Memory B cell (primary cell): Measurements from ENCODE around the gene SLC26A11.
A peak's percentile ranks its signal among the peaks of the same experiment; 100 is the strongest.
"Not testable (repeated sequence)": the region's sequence is repeated elsewhere in the genome, so short reads cannot be mapped to it uniquely, and the experiment has no call there.

ENCODE experiments used
- ATAC-seq: fragments of 150-1000 bp; cut with Tn5 transposase; 2 replicates; pipeline ENCODE4 v1.10.0; 2021; ENCODE audit warnings: low read depth, mild to moderate bottlenecking, moderate library complexity
- DNase-seq, 2 donors: peaks; one replicate each; pipeline ENCODE4 v3.0.0; 2022; ENCODE audit warnings: low spot score in 2 of 2
- H3K27ac Mint-ChIP-seq: one replicate; pipeline ENCODE4 v1.8.0; 2022; ENCODE audit warnings: mild to moderate bottlenecking, moderate library complexity, mixed read lengths
- H3K27me3 Mint-ChIP-seq: one replicate; pipeline ENCODE4 v1.8.0; 2022; ENCODE audit warnings: mixed read lengths
- H3K36me3 Mint-ChIP-seq: one replicate; pipeline ENCODE4 v1.8.0; 2022; ENCODE audit warnings: mild to moderate bottlenecking, mixed read lengths
- H3K4me1 Mint-ChIP-seq: one replicate; pipeline ENCODE4 v1.8.0; 2022; ENCODE audit warnings: mixed read lengths
- H3K4me3 Mint-ChIP-seq: one replicate; pipeline ENCODE4 v1.8.0; 2022; ENCODE audit warnings: mild to moderate bottlenecking, moderate library complexity, mixed read lengths
- H3K9me3 Mint-ChIP-seq: one replicate; pipeline ENCODE4 v1.8.0; 2022; ENCODE audit warnings: mixed read lengths

The SLC26A11 gene

DNA sequence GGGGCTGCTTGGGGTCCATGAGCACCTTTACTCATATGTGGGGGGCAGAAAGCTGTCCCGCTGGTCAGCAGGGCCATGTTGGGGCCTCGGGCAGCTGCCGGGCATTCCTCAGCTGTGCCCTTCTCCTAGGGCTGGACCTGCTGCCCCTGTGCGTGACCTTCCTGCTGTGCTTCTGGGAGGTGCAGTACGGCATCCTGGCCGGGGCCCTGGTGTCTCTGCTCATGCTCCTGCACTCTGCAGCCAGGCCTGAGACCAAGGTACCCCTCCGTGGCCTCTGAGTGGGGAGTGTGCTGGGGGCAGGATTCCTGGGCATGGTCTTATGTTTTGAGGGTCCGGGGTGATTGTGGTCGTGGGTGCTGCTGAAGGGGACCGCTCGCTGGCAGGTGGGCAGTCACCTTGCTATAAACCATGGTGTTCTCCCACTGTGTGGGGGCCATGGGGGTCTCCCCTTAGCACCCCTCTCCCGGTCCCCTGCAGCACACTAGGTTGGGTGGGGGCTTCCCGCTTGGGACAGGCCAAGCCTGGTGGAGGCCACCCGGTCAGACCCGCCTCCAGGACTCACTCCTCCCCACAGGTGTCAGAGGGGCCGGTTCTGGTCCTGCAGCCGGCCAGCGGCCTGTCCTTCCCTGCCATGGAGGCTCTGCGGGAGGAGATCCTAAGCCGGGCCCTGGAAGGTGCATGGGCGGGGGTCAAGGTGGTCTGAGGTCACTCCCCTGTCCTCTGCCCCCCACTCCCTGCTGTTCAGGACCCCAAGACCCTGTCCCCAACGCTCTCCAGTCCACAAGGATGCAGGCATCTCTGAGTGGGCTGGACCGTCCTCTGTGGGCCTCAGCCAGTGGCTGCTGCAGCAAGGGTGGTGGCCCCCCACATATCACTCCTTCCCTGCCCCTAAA, 28.0 kb downstream of the SLC26A11 start:
- H3K4me1 Mint-ChIP-seq = no peaks in the 10 kb centered on the region
- DNase-seq (no peak), ATAC-seq (no peak)
- H3K27ac Mint-ChIP-seq = no peak overlapping the region
- H3K27me3 Mint-ChIP-seq = no peaks in the 10 kb centered on the region
- H3K36me3 Mint-ChIP-seq = no peaks in the 10 kb centered on the region
- H3K9me3 Mint-ChIP-seq = no peaks in the 10 kb centered on the region
- no peak overlapping the region for H3K4me3 Mint-ChIP-seq

DNA sequence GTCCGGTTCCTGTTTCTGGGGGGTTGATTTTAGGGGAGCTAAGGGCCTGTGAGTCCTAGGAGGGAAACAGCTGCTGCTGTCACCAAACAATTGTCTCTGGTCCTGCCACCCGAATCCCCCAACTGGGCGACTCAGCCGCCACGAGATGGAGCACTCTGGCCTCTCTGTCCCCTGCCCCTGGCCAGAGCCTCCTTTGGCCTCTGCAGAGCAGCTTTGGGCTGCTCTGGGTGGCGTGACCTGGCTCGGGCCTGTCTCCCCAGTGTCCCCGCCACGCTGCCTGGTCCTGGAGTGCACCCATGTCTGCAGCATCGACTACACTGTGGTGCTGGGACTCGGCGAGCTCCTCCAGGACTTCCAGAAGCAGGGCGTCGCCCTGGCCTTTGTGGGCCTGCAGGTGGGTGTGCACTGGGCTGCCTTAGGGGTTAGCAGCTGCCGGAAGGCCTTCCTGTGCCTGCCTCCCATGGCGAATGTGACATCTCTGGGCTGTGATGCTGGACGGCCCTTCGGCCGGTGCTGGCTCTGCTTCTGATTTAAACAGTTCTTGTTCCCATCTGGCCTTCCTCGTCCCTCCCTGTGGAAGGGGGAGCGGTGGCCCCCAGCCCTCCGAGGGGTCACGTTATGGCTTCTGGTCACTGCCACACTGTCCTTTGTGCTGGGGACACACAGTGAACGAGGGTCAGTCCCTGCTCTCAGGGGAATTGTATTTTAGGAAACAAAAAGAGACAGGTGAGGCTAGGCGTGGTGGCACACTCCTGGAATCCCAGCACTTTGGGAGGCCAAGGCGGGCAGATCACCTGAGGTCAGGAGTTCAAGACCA, 28.9 kb downstream of the SLC26A11 start:
- ATAC-seq (no peak), DNase-seq (no peak)
- Mint-ChIP-seq H3K36me3 (peaks cover under 1% of the 10 kb centered on the region), H3K27ac (no peak overlapping the region), H3K9me3 (no peaks in the 10 kb centered on the region), H3K4me1 (peaks cover under 1% of the 10 kb centered on the region), H3K4me3 (no peak overlapping the region), H3K27me3 (no peaks in the 10 kb centered on the region)

DNA sequence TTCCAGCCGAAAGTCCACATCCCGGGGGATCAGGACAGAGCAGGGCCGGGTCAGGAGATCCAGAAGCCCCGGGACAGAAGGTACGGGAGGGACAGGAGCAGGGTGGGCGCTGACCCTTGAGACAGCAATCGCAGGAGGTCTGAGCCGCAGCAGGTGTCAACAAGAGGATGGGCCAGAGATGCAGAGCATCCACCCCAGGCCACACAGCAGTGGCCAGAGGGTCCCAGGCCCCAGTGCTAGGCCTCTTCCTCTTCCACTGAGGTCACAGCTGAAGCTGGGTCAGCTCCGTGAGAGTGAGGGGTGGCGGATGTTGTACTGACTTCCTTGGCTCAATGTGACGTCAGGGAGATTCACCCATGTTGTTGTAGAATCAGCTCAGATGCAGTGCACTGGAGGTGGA, 31.7 kb downstream of the SLC26A11 start:
- no peak overlapping the region for H3K4me3 Mint-ChIP-seq
- no peak overlapping the region for H3K27ac Mint-ChIP-seq
- peaks cover 7% of the 10 kb centered on the region for H3K4me1 Mint-ChIP-seq
- ATAC-seq (no peak), DNase-seq (no peak)
- no peaks in the 10 kb centered on the region for H3K9me3 Mint-ChIP-seq
- peaks cover 2% of the 10 kb centered on the region for H3K36me3 Mint-ChIP-seq
- H3K27me3 Mint-ChIP-seq = peaks cover 2% of the 10 kb centered on the region

DNA sequence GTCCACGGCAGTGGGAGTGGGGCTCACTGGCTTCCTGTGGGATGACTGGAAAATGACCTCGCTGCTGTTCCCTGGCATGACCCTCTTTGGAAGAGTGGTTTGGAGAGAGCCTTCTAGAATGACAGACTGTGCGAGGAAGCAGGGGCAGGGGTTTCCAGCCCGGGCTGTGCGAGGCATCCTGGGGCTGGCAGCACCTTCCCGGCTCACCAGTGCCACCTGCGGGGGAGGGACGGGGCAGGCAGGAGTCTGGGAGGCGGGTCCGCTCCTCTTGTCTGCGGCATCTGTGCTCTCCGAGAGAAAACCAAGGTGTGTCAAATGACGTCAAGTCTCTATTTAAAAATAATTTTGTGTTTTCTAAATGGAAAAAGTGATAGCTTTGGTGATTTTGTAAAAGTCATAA, 32.6 kb downstream of the SLC26A11 start:
- ATAC-seq (peak; percentile 90), DNase-seq (peak; percentile 71 to 73)
- Mint-ChIP-seq H3K27ac (no peak overlapping the region), H3K27me3 (peaks cover 2% of the 10 kb centered on the region), H3K4me1 (peaks cover 9% of the 10 kb centered on the region), H3K9me3 (no peaks in the 10 kb centered on the region), H3K4me3 (no peak overlapping the region), H3K36me3 (peaks cover 2% of the 10 kb centered on the region)

DNA sequence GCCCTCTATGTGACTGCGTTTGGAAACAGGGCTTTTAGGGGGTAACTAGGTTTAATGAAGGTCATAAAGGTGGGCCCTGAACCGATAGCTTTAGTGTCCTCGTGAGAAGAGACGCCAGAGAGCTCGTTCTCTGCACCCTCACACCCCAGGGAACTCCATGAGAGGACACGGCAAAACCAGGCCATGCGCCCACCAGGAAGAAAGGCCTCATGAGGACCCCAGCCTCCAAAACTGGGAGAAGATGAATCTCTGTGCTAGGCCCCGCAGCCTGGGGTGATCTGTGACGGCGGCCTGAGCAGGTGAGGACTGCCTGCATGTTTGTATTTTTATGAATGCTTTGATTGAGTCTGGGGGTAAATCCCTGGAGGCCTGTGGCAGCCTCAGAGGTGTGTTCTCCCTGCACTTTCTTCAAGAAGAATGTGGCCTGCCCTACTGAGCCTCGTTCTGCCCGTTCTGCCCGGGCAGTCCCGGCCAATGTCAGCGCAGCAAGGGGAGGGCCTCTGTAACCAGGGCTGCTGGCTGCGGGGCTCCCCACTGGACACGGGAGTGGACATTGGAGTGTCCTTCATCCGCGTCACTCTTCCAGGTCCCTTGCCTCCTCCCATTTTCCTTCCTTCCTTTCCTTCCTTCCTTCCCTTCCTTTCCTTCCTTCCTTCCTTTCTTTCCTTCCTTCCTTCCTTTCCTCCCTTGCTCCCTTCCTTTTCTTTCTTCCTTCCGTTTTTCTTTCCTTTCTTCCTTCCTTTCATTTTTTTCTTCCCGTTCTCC, 33.6 kb downstream of the SLC26A11 start:
- peaks cover 15% of the 10 kb centered on the region for H3K4me1 Mint-ChIP-seq
- no peaks in the 10 kb centered on the region for H3K9me3 Mint-ChIP-seq
- H3K4me3 Mint-ChIP-seq = no peak overlapping the region
- H3K36me3 Mint-ChIP-seq = peaks cover 2% of the 10 kb centered on the region
- peak overlapping the region; percentile 36 for H3K27ac Mint-ChIP-seq
- DNase-seq (no peak), ATAC-seq (no peak)
- H3K27me3 Mint-ChIP-seq = peaks cover 2% of the 10 kb centered on the region

DNA sequence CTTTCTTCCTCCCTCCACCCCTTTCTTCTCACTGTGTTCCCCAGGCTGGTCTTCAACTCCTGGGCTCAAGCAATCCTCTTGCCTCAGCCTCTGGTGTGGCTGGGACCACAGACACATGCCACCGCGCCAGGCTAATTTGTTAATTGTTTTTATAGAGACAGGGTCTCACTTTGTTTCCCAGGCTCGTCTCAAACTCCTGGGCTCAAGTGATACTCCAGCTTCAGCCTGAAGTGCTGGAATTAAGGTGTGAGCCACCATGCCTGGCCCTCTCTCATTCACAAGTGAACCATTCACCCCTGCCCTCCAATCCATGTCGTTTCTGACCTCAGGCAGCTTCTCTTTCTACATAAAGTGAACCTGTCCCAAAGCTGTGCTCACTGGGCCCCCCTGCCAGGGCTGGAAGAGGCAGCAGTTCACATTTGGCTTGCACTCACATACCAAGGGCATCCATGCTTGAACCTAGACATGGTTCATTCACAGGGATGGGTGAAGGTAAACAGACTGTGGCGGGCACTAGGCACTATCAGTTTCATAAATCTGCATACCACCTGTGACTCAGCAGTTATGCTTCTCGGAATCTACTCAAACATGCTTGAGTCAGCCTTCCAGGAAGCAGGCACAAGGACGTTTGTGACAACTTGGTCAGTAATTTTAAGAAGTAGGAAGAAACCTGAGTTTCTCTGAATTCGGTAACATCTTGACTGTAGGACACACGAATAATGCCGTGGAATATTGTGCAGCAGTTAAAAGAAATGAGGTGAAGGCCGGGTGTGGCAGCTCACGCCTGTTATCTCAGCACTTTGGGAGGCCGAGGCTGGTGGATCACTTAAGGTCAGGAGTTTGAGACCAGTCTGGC, 34.4 kb downstream of the SLC26A11 start:
- peaks cover 18% of the 10 kb centered on the region for H3K4me1 Mint-ChIP-seq
- peaks cover 2% of the 10 kb centered on the region for H3K36me3 Mint-ChIP-seq
- ATAC-seq = peak; percentile 79
- no peak overlapping the region for H3K4me3 Mint-ChIP-seq
- peak; percentile 22 to 38 for DNase-seq
- peak overlapping the region; percentile 36 for H3K27ac Mint-ChIP-seq
- H3K9me3 Mint-ChIP-seq = no peaks in the 10 kb centered on the region
- peaks cover 2% of the 10 kb centered on the region for H3K27me3 Mint-ChIP-seq

DNA sequence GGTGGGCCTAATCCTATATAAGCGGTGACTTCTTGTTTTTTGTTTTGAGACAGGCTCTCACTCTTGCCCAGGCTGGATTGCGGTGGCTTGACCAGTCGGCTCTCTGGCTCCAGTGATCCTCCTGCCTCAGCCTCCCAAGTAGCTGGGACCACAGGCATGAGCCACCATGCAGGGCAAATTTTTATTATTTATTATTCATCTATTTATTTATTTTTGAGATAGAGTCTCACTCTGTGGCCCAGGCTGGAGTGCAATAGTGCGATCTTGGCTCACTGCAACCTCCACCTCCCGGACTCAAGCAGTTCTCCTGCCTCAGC, 35.8 kb downstream of the SLC26A11 start:
- peaks cover 20% of the 10 kb centered on the region for H3K4me1 Mint-ChIP-seq
- peaks cover 2% of the 10 kb centered on the region for H3K27me3 Mint-ChIP-seq
- no peak for ATAC-seq
- no peaks in the 10 kb centered on the region for H3K9me3 Mint-ChIP-seq
- no peak for DNase-seq
- H3K36me3 Mint-ChIP-seq = peaks cover 2% of the 10 kb centered on the region
- H3K4me3 Mint-ChIP-seq = no peak overlapping the region
- no peak overlapping the region for H3K27ac Mint-ChIP-seq

DNA sequence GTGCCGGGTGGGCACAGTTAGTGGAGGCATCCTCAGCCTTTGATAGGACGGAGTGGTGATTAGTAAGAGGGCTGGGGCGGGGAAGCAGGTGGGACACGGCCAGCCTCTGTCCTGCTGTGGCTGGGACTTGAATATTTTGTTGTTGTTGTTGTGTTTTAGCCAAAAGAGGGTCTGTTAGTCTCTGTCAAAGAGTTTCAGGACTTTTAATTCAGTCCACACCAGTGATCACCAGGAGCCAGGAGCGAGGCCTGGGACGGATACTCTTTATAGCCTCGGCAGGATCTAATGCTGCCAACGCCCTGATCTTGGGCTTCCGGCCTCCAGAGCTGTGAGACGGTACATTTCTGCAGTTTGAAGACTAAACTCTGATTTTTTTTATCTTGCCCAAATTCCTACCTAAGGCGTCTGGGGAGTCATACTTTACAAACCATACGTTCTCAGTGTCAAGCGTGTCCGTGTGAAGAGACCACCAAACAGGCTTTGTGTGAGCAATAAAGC, 37.5 kb downstream of the SLC26A11 start:
- Mint-ChIP-seq H3K4me1 (peaks cover 32% of the 10 kb centered on the region), H3K36me3 (peaks cover 2% of the 10 kb centered on the region), H3K27ac (peak overlapping the region; percentile 4), H3K27me3 (peaks cover 2% of the 10 kb centered on the region), H3K9me3 (no peaks in the 10 kb centered on the region), H3K4me3 (peak overlapping the region; percentile 46)
- DNase-seq (no peak), ATAC-seq (no peak)

DNA sequence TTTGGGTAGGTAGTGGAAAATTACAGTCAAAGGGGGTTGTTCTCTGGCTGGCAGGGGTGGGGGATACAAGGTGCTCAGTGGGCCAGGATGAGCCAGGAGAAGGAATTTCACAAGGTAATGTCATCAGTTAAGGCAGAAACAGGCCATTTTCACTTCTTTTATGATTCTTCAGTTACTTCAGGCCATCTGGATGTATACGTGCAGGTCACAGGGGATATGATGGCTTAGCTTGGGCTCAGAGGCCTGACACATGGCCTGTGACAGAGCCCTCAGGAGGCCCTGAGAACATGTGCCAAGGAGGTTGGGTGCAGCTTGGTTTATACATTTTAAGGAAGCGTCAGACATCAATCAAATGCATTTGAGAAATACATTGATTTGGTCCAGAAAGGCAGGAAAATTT, 38.1 kb downstream of the SLC26A11 start:
- Mint-ChIP-seq H3K27ac (peak overlapping the region; percentile 4), H3K4me1 (peaks cover 32% of the 10 kb centered on the region), H3K4me3 (peak overlapping the region; percentile 46)
- not testable (repeated sequence) for H3K9me3 Mint-ChIP-seq, ATAC-seq, H3K27me3 Mint-ChIP-seq, H3K36me3 Mint-ChIP-seq, DNase-seq

DNA sequence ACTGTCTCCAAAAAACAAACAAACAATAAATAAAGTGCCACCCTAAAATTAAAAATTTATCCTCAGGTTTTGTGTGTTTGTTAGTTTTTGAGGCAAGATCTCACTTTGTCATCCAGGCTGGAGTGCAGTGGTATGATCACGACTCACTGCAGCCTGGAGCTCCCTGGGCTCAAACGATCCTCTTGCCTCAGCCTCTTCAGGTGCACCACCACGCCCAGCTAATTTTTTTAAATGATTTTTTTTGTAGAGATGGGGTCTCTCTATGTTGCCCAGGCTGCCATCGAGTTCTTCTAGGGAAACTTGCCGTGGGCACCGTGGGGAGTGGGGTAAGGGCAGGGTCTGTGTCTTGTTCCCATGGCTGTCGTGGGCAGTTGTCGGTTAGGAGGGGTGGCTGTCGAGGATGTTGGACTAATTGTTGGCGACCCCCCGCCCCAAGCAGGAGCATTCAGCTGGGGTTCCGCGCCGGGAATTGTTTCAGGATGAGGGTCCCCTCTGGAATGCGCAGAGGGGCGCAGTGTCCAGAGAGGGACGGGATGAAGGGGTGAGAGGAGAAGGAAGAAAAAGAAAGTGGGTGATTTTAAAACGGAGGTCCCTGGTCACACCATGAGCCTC, 39.3 kb downstream of the SLC26A11 start:
- H3K36me3 Mint-ChIP-seq = no peaks in the 10 kb centered on the region
- H3K4me1 Mint-ChIP-seq = peaks cover 33% of the 10 kb centered on the region
- no peak for DNase-seq
- H3K27me3 Mint-ChIP-seq = no peaks in the 10 kb centered on the region
- peak overlapping the region; percentile 97 for H3K27ac Mint-ChIP-seq
- peak overlapping the region; percentile 99 for H3K4me3 Mint-ChIP-seq
- no peak for ATAC-seq
- H3K9me3 Mint-ChIP-seq = no peaks in the 10 kb centered on the region

DNA sequence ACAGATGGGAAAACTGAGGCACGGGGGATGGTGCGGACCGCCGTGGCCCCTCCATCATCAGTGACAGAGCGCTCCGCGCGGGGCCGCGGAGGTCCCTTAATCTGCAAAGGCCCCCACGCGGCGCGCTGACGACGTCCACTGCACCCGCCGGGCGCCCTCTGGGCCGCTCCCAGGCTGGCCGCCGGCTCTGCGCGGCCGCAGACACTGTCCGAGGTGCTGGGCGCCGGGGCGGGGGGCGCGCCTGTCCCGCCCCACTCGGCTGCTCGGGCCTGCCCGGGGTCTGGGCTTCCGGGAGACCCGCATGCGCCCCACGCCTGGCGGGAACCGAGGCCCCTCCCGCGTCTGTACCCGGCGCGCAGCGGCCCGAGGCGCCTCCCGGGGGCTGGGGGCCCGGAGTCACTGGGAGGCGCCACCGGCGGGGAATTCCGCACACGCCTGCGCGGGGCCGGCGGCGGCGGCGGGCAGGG, 39.9 kb downstream of the SLC26A11 start:
- no peaks in the 10 kb centered on the region for H3K27me3 Mint-ChIP-seq
- H3K9me3 Mint-ChIP-seq = no peaks in the 10 kb centered on the region
- ATAC-seq = peak; percentile 68
- peaks cover 33% of the 10 kb centered on the region for H3K4me1 Mint-ChIP-seq
- peak overlapping the region; percentile 97 for H3K27ac Mint-ChIP-seq
- H3K4me3 Mint-ChIP-seq = peak overlapping the region; percentile 99
- DNase-seq = peak; percentile 69 to 72
- no peaks in the 10 kb centered on the region for H3K36me3 Mint-ChIP-seq

DNA sequence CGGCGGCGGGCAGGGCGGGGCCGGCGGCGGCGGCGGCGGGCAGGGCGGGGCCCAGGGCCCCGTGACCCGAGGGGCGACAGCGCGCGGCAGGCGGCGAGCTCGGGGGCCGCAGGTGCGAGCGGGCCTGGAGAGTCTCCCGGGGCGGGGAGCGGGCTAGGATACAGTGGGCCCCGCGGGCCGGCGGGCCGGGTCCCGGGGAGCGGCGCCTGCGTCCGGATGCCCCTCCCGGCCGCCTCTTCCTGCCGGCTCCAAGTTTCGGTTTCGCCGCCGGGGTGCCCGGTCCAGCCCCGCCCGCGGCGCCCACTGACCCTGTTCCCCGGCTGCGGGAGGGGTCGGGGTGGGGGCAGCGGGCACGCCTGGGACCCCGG, 40.5 kb downstream of the SLC26A11 start, which contains the start of gene RNF213:
Gene RNF213, plus strand, starts transcription at position 62 of the 368 bp plus-strand sequence. CDS start 2,830 bp downstream, outside the sequence.
- Mint-ChIP-seq H3K4me3 (peak within 1 kb of the TSS; percentile 99), H3K9me3 (no peaks in the 10 kb centered on the region)

More for the DNA sequence above, 40.5 kb downstream of the SLC26A11 start, which contains the start of gene RNF213:
- Mint-ChIP-seq H3K4me1 (peaks cover 35% of the 10 kb centered on the region), H3K36me3 (peaks cover 2% of the 10 kb centered on the region), H3K27ac (peak within 1 kb of the TSS; percentile 97), H3K27me3 (no peaks in the 10 kb centered on the region)
- peak; percentile 49 to 66 for DNase-seq
- peak; percentile 47 for ATAC-seq
